HCEC 1CT (cell line): ENCODE results near the gene UBE2L6.

Experiments used
- DNase-seq: peaks from one replicate; pipeline ENCODE4 v3.0.0-alpha.2; 2017

Gene UBE2L6

DNA sequence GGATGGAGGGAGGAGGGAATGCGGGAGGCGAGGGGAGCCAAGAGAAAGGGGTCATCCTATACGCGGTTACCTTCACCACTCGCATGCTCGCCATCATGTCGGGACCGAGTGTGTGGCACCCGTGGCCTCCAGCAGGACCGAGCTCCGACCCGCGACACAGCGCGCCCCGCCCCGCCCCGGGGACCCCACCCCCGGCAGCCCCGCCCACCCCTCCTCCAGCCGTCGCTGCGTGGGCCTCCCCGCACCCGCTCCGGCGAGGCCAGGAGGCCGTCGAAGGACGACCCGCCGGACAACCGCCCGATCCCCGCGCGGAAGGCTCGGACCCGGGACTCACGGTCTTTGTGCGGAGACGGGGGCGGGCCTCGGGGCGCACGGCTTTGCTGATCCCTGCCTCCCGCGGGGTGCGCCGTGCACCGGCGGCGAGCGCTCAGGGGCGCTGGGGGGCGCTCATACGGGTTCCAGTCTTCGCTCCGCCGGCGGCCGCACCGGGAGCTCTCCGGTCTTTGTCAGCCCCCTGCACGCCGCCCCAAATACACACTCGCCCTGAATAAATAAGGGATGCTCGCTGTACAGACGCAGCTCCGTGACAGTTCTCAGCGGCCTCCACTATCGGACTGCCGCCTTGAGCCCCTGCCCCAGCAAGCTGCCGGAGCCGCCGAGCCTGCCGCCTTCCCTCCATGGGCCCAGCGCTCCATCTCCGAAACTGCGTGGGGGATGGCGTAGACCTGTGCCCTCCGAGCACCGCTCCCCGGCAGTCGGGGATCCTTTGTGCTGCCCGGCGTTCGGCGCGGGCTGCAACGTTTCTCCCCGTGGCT is at the start of gene UBE2L6:
Gene UBE2L6 (minus strand): TSS at position 158 of the 815 bp plus-strand sequence. CDS start 61 bp downstream, at position 97.
- peak; percentile 53 for DNase-seq

DNA sequence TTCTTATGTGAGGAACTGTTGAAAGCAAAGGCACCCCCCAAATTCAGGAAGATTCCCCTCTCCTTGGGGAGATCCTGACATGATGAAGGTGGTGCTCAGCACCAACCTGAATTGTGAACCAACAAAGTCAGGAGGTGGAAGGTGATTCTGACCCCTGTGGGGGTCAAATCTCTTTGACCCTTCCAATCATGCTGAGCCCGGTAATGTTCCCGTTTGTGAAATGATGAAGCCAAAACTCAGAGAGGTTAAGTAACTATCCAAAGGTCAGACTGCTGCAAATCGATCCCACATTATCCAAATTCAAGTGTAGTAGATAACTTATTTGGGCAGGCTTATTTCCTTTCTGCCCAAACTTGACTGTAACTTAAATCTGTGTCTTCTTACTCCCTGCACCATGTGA is 49.1 kb upstream of the UBE2L6 start:
- DNase-seq, result no peak

DNA sequence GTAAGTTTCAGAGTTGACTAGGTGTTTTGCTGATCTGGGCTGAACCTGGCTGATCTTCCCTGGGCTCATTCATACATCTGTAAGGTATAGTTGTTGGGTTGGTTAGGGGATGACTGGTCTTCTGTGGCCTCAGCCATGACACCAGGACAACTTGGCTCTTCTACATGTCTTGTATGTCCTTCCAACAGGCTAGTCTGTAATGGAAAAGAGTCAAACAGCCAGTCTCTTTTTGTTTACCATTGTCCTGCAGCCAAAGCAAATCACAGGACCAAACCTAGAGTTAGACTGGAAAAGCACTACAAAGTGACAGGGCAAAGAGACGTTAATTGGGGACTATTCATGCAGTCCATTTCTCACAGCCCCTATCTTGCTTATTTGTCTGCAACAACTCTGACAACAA is 47.8 kb upstream of the UBE2L6 start:
- DNase-seq, result no peak

DNA sequence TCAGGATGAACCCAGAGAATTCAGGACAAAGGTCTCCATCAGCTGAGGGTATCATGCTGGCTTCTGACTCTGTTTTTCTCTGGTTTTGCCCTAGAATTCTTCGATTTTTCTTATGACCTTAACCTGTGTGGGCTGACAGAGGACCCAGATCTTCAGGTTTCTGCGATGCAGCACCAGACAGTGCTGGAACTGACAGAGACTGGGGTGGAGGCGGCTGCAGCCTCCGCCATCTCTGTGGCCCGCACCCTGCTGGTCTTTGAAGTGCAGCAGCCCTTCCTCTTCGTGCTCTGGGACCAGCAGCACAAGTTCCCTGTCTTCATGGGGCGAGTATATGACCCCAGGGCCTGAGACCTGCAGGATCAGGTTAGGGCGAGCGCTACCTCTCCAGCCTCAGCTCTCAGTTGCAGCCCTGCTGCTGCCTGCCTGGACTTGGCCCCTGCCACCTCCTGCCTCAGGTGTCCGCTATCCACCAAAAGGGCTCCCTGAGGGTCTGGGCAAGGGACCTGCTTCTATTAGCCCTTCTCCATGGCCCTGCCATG is 46.8 kb upstream of the UBE2L6 start:
- DNase-seq, result no peak

DNA sequence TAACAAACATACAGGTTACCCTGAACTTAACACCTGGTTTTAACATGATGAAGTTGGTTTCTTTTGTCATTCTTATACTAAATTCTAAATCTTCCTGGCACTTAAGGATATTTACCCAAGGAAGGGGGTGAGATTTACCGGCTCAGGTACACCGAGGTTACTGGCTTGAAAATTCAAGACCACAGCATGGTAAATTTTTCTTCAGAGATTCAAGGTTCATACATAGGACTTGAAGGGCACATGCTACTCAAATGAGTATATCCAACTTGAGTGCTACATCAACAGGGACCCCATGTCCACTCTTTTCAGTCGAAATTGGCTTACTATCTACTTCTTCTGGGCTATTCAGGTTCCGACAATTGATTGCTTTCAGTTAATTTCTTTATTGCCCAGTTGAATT is 42.7 kb upstream of the UBE2L6 start:
- DNase-seq, result no peak

DNA sequence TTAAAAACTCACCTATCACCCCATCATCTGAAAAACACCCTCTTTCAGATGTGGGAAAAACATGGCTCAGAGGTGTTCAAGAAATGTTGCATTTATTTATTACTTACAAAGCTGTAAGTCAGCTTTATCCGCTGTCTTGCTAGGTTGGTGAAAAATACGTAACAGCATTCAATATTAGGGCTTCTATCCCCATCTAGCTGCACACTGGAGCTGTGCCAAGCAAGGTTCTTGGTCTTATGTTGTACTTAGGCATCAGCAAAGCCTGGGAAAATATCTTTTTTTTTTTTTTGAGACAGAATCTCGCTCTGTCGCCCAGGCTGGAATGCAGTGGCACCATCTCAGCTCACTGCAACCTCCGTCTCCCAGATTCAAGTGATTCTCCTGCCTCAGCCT is 37.6 kb upstream of the UBE2L6 start:
- DNase-seq, result no peak

DNA sequence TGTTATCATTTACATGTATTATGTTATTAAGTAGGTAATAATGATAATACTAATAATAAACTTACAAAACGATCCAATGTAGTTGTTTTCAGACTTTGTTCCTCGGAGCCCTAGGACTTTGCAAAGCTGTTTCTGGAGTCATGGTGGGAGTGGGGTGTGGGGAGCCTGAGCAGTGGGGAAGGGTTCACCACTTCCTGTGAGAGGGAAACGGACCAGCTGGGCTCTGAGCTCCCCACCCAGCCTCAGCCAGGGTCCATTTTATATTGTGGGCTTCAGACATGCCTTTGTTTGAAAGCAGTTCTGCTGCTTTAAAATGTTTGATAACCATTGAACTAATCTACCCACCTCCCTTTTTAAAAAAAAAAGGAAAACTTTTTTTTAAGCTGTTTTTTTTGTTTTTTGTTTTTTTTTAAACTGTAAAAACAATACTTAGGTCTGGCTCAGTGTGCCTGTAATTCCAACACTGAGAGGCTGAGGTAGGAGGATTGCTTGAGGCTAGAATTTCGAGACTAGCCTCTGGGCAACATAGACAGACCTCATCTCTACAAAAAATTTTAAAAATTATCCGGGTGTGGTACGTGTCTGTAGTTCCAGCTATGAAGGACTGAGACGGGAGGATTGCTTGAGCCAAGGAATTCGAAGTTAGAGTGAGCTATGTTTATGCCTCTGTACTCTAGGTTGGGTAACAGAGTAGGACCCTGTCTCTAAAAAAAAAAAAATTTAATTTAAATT is 37.0 kb upstream of the UBE2L6 start:
- DNase-seq, result no peak

DNA sequence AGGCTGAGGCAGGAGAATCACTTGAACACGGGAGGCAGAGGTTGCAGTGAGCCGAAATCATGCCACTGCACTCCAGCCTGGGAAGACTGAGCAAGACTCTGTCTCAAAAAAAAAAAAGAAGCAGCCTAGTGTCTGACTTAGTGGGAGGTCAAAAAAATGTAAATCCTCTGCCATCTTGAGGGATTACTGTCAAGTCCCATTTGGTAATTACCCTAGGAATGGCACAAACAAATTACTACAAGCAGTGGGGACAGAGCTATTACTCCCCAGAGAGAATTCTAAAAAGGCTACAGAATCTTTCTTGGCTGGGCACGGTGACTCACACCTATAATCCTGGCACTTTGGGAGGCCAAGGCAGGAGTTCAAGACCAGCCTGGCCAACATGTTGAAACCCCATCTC is 33.8 kb upstream of the UBE2L6 start:
- no peak for DNase-seq

DNA sequence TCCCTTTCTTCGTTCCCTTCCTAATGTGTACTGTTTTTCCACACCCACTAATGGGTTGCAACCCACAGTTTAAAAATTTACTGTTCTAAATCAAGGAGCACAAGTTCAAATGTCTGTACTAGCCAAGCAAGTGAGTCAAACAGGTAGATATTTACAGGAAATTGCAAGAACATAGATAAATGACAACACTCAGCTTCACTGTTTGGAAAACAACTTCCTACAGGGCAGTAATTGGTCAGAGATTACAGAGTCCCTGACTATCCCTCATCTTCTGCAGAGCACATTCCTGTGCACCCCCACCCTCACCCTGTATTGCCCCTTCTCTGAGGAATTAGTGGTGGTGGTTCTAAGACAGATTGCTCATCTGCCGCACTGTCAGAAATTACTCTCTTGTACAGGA is 31.9 kb upstream of the UBE2L6 start:
- DNase-seq, result no peak

DNA sequence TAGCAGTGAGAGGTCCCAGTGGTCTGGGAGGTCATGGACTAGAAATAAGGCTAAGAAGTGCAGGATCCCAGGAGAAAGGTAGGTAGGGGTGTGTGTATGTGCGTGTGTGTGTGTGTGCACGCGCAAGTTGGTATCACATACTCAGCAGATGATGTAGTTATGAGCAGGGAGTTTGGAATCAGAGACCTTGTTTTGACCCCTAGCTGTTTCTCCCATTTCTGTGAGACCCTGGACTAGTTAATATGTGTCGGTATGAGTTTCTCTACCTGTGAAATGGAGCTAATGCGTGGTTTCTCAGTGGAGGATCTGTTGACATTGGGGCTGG is 31.3 kb upstream of the UBE2L6 start:
- peak; percentile 24 for DNase-seq

DNA sequence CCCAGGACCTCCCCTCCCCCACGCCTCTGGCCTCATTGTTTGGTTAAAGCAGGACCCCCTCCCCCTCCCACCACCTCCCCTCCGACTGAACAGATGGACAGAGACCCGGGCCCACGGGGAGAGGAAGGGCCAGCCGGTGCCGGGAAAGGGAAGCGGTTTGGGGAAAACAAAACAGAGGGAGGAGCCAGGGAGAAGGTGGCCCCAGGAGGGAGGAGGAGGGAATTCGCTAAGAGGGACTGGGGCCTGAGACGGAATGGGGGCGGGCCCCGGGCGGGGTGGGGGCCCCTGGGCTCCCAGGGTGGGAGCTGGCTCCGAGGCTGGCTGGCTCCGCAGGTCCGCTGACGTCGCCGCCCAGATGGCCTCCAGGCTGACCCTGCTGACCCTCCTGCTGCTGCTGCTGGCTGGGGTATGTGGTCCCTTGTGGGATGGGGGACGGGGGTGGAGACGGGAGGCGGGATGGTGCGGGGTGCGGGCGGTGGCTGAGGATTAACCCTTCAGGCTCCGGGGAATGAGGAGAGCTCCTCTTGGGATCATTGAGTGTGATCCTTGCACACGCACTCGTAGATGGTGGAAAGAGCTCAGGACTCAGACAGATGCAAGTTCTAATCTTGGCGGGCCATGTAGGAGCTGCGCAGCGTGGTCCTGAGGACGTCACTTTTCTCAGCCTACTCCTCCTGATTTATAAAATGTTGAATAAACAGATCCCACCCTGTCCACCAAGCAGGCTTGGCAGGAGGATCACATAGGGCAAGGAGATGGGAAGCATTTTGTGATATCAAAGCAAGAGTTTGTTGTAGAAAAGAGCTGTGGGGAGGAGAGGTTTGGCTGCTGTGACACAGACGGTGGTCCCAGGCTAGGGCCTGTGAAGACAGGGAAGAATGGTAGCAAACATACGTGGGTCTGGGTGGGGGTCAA is 30.7 kb upstream of the UBE2L6 start:
- DNase-seq, result peak; percentile 42

DNA sequence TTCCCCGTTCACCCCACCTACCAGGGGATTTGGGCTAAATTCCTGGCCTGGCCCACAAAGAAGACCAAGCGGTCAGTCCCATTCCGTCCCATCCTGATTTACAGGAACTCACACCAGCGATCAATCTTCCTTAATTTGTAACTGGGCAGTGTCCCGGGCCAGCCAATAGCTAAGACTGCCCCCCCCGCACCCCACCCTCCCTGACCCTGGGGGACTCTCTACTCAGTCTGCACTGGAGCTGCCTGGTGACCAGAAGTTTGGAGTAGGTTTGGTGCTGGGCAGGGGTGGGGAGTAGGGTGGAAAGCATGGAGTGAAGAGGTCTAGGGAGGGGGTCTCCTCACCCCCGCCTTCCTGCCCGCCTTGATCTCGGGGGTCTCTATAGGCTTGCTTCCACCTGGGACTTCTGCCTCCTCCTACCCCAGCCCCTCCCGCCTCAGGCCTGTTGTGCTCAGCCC is 30.0 kb upstream of the UBE2L6 start, which contains the start of gene SERPING1:
Gene SERPING1 (plus strand): TSS at position 225 of the 455 bp plus-strand sequence. CDS start 586 bp downstream, outside the sequence.
- peak; percentile 7 for DNase-seq

DNA sequence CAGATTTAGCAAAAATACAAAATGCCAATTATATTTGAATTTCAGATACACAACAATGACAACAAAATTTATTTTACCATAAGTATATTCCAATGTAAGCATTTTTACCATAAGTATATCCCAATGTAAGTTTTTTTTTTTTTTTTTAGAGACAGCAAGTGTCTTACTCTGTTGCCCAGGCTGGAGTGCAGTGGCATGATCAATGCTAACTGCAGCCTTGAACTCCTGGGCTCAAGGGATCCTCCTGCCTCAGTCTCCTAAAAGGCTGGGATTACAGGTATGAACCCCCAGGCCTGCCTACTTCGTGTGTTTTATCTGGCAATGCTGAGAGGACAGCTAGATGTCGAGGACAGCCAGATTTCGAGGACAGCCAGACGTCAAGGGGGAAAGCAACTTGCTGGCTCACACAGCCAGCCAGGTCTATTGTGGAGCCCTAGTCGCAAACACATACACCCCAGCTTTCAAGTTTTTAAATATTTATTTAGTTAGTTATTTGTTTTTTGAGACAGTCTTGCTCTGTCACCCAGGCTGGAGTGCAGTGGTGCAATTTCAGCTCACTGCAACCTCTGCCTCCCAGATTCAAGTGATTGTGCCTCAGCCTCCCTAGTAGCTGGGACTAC is 28.9 kb upstream of the UBE2L6 start:
- no peak for DNase-seq

DNA sequence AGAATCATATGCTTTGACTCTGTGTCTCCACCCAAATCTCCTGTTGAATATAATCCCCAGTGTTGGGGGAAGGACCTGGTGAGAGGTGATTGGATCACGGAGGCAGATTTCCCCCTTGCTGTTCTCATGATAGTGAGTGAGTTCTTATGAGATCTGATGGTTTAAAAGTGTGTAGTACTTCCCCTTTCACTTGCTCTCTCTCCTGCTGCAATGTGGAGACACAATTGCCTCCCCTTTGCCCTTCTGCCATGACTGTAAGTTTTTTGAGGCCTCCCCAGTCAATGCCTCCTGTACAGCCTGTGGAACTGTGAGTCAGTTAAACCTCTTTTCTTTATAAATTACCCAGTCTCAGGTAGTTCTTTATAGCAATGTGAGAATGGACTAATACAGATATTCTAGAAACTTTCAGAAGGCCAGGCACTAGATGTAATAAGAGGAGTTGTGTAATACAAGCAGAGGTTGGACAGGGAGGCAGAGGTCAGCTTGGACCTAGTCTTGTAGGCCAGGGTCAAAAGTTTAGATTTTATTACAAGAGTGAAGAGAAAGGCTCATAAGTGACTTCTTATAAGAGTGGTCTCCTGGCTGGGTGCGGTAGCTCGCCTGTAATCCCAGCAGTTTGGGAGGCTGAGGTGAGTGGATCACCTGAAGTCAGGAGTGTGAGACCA is 20.7 kb upstream of the UBE2L6 start:
- no peak for DNase-seq

DNA sequence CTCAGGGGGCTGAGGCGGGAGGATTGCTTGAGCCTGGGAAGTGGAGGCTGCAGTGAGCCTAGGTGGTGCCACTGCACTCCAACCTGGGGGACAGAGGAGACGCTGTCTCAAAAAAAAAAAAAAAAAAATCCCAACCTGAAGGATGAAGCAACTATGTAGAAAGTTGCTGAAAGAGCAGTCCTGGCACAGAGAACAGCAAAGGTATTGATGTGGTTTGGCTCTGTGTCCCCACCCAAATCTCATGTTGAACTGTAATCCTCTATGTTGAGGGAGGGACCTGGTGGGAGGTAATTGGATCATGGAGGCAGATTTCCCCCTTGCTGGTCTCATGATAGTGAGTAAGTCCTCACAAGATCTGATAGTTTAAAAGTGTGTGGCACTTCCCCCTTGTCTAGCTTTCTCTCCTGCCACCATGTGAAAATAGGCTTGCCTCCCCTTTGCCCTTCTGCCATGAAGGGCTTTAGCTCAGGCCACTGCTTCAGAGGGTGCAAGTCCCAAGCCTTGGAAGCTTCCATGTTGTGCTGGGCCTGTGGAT is 19.3 kb upstream of the UBE2L6 start:
- DNase-seq, result no peak

DNA sequence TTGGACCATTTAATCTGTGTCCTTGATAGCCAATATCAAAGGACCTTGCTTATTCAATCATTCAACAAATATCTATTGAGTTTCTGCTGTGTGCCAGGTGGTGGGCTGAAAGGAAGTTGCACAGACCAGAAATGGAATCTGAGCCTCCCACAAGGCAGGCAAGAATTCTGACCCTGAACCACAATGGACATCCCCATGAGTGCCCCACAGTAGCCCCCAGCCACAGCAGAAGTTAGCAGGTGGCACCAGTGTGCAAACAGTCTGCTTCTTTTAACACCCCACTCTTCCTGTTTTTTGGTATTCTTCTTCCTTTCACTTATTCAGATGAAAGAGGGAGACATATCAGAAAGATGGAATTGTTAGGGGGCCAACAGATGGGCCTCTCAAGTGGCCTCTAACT is 17.8 kb upstream of the UBE2L6 start:
- no peak for DNase-seq

DNA sequence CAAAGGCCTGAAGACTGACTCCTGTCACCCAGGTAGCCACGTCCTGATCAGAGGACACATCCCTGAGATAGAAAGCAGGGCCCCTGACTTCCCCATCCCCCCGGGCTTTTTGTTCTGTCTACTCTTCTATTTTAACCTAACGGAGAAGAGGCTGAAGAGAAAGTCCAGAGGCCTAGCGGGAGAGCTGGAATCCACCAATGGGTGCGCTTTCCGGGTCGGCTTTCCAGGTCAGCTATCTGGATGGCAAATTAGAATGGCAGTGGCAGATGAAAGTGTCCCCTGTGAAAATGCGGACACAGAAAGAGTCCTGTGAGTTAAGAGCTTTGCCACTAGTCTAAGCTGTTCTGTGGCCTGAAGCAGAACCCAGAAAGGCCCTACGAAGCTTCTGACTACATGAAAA is 16.9 kb upstream of the UBE2L6 start:
- no peak for DNase-seq

DNA sequence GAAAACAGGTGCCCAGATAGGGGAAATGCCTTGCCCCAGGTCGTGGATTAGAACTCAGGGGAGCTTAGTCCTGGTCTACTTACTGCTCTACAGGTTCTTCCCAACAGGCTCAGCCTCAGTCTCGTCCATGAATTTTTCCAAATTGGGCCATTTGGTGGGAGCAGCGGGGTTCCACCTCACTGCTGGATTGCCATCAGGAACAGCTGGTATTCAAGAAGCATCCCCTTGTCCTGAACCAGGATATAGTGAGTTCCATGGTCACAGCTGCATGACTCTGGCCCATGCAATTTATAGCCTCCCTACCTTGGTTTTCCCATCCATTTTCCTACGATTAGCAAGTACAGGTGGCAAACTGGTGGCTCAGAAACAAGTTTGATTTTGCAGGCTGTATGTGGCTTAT is 6.6 kb upstream of the UBE2L6 start:
- no peak for DNase-seq

DNA sequence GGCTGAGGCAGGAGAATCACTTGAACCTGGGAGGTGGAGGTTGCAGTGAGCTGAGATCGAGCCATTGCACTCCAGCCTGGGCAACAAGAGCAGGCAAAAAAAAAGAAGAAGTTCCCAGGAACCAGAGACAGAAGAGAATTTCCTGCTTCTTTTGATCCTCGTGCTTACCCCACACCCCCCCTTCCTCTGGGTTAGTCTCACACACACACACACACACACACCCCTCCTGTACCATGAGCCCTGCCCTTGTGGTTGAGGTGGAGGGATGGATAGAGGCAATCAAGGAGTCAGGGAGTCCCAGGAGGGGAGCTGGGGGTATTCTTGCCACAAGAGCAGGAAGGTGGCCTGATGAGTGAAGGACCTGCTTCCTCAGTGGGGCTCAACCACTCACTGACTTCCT is 4.1 kb upstream of the UBE2L6 start:
- no peak for DNase-seq

DNA sequence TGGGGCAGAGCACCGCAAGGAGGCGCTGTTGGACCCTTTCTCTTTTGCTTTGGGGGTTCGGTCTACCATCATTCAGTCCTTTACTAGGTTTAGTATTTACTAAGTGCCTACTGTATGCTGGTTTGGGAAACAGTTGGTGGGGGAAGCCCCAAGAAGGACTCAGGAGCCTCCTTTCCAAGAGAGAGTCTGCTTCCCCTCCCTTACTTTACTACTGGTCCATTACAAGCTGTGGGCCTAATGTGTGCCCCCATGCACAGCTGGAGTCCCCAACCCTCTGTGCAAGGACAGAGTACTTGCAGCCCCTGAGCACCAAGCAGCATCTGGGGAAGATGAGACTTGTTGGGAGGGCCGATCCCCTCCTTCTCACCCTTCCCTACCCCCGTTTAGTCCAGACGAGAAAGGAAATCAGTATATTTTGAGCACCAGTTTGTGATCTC is 876 bp upstream of the UBE2L6 start:
- DNase-seq, result peak; percentile 73

DNA sequence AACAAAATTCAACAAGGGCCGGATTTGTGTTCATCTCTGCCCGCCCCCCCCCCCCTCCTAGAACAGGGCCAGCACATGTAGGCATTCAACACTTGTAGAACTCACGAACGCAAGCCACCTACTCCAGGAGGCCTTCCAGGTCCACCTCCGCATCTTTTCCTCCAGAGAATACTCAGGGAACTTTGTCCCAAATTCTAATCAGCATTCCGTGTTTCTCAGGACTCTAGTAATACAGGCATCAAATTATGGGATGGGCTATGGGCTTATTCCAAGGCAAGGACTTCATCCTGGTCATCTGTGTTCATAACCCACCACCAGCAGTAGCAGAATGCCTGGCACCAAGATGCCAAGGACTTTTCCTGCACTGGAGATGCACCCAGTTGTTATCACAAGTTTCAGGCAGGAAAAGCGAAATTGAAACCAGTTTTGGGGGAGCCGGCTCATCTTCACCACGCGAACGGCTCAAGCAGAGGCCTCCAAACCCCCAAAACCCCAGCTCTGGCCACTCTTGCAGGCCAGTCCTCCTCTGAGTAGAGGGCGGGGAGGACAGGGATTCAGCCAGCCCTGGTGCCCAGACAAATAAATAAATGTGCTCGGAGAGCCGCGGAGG is 462 bp downstream of the UBE2L6 start:
- no peak for DNase-seq
